GM19240 (cell line): Measurements from ENCODE around the gene RNASE12.

ENCODE experiments used
- DNase-seq: peaks from one replicate; pipeline ENCODE4 v3.0.0; 2011; ENCODE audit warnings: low spot score; ENCODE audit not compliant: insufficient read length

Gene RNASE12

GRCh38 chr14:20546877-20547276, 44.3 kb downstream of the RNASE12 start:
- no peak for DNase-seq
